GM12878 (cell line): ENCODE measurements around the gene TRIM56. TPM values are rescaled to one million over a fixed set of nuclear protein-coding genes. Genes with fewer than 3 reads are reported as not detected.

Source experiments
- ATAC-seq: fragments of 200-7000 bp; cut with Tn5 transposase; 3 replicates; pipeline ENCODE4 v1.9.1; 2020; ENCODE audit warnings: mild to moderate bottlenecking, moderate library complexity
- Bru-seq: library from RNA; stranded (reverse); fragments of 400-500 nt; gene quantifications from one replicate; lab custom pipeline; 2021; lab: Mats Ljungman, UMichigan
- BruChase-seq, 2 experiments: library from RNA; stranded (reverse); fragments of 400-500 nt; gene quantifications; one replicate each; lab custom pipeline; 2021; lab: Mats Ljungman, UMichigan
- BruUV-seq: library from RNA; stranded (reverse); fragments of 400-500 nt; replicated peaks from 2 replicates; lab custom pipeline; 2021; lab: Mats Ljungman, UMichigan
- CTCF ChIA-PET: fragments of 300-600 bp; sonication (Branson Sonifier 250); formaldehyde crosslinking; extraction: SDS; loops from one replicate; lab custom pipeline; 2021; ENCODE audit warnings: inconsistent platforms; lab: Yijun Ruan, JAX
- POLR2A ChIA-PET: fragments of 350-600 bp; formaldehyde crosslinking; extraction: SDS; loops from one replicate; lab custom pipeline; 2021; ENCODE audit warnings: inconsistent platforms; lab: Charles Lee
- RAD21 ChIA-PET: fragments of 300-600 bp; sonication (Branson Sonifier 250); formaldehyde crosslinking; loops from one replicate; lab custom pipeline; 2023; ENCODE audit warnings: antibody characterized with exemption; ENCODE audit not compliant: unreplicated experiment; lab: Charles Lee
- SMC1A ChIA-PET: fragments of 300-600 bp; sonication (Branson Sonifier 250); formaldehyde crosslinking; loops from one replicate; lab custom pipeline; 2023; ENCODE audit not compliant: unreplicated experiment, uncharacterized antibody; lab: Charles Lee
- DNase-seq: peaks from one replicate; pipeline ENCODE4 v3.0.0-alpha.2; 2011; ENCODE audit warnings: low read depth, low spot score
- FAIRE-seq: peaks from 3 replicates; lab custom pipeline; 2011; peaks lifted over from hg19 to GRCh38; lab: Jason Lieb, UNC
- H2AFZ ChIP-seq: 2 replicates; pipeline ENCODE4 v1.6.0; 2011; ENCODE audit warnings: low read depth, low read length, control low read depth; ENCODE audit not compliant: control insufficient read depth
- H3K27ac ChIP-seq: 2 replicates; pipeline ENCODE4 v1.5.1; 2011; ENCODE audit warnings: control low read depth; ENCODE audit not compliant: control insufficient read depth, insufficient read depth
- H3K27me3 ChIP-seq, 2 experiments: replicated peaks in 1 of 2; 2 replicates each; pipeline versions ENCODE4 v1.6.0 to v1.6.1; 2011; ENCODE audit warnings: low read length in 1 of 2; ENCODE audit not compliant: control insufficient read depth in 2 of 2, insufficient read depth in 2 of 2
- H3K36me3 ChIP-seq, 2 experiments: 2 replicates each; pipeline ENCODE4 v1.5.1; 2011; ENCODE audit warnings: low read length in 1 of 2; ENCODE audit not compliant: control insufficient read depth in 2 of 2, insufficient read depth in 2 of 2
- H3K4me1 ChIP-seq: 2 replicates; pipeline ENCODE4 v1.6.1; 2011; ENCODE audit warnings: mild to moderate bottlenecking, low read length, moderate library complexity, mixed read lengths; ENCODE audit not compliant: control insufficient read depth, insufficient read depth
- H3K4me2 ChIP-seq: 2 replicates; pipeline ENCODE4 v1.6.0; 2011; ENCODE audit warnings: control low read depth; ENCODE audit not compliant: control insufficient read depth, insufficient read depth
- H3K4me3 ChIP-seq: fragments of 200-600 bp; sonication (generic); 2 replicates; pipeline ENCODE4 v1.5.1; 2016
- H3K79me2 ChIP-seq: 2 replicates; pipeline ENCODE4 v1.6.0; 2011; ENCODE audit warnings: low read length; ENCODE audit not compliant: control insufficient read depth, insufficient read depth
- H3K9ac ChIP-seq: 2 replicates; pipeline ENCODE4 v1.8.0; 2011; ENCODE audit warnings: low read length, control low read depth, mixed read lengths; ENCODE audit not compliant: control insufficient read depth, insufficient read depth
- H3K9me3 ChIP-seq: replicated peaks from 3 replicates; pipeline ENCODE4 v1.5.1; 2011; ENCODE audit warnings: mild to moderate bottlenecking, low read length; ENCODE audit not compliant: control insufficient read depth, insufficient read depth
- H4K20me1 ChIP-seq: 2 replicates; pipeline ENCODE4 v1.6.0; 2011; ENCODE audit not compliant: control insufficient read depth, insufficient read depth
- CEBPB ChIP-seq, 2 experiments: fragments of 150-350 bp in 1 of 2; IDR thresholded peaks; 2 replicates each; pipeline ENCODE4 v1.6.1; 2012 to 2014; ENCODE audit warnings: low read depth in 2 of 2, low read length in 2 of 2, borderline replicate concordance in 1 of 2, inconsistent platforms in 1 of 2
- CREB1 ChIP-seq: IDR thresholded peaks from 2 replicates; pipeline ENCODE4 v1.6.1; 2012; ENCODE audit warnings: low read depth, mild to moderate bottlenecking, inconsistent platforms
- EP300 ChIP-seq, 2 experiments: fragments of 150-350 bp in 1 of 2; IDR thresholded peaks; 2 replicates each; pipeline ENCODE4 v1.6.1; 2011 to 2012; ENCODE audit warnings: low read depth in 2 of 2, low read length in 2 of 2, borderline replicate concordance in 1 of 2, improper control_type of control experiment in 1 of 2, inconsistent platforms in 1 of 2; ENCODE audit not compliant: control insufficient read depth in 1 of 2
- GATAD2B ChIP-seq: fragments of 450-650 bp; conservative IDR thresholded peaks from 2 replicates; pipeline ENCODE4 v1.6.1; 2017; ENCODE audit warnings: low read depth, mild to moderate bottlenecking, moderate library complexity
- IKZF1 ChIP-seq: fragments of 450-650 bp; conservative IDR thresholded peaks from 2 replicates; pipeline ENCODE4 v1.6.1; 2017; ENCODE audit warnings: antibody characterized with exemption, mild to moderate bottlenecking
- KAT2A ChIP-seq: conservative IDR thresholded peaks from 2 replicates; pipeline ENCODE4 v1.6.1; 2011; ENCODE audit warnings: low read depth, low read length; ENCODE audit not compliant: control insufficient read depth
- MEF2B ChIP-seq: fragments of 450-650 bp; IDR thresholded peaks from 2 replicates; pipeline ENCODE4 v1.6.1; 2018; ENCODE audit warnings: mild to moderate bottlenecking, moderate library complexity; ENCODE audit not compliant: partially characterized antibody, poor library complexity, severe bottlenecking
- MYC ChIP-seq: IDR thresholded peaks from 2 replicates; pipeline ENCODE4 v1.6.1; 2011; ENCODE audit warnings: mild to moderate bottlenecking, low read length, moderate library complexity, inconsistent platforms; ENCODE audit not compliant: insufficient read depth, insufficient replicate concordance, insufficient read length, severe bottlenecking
- POLR2AphosphoS5 ChIP-seq: IDR thresholded peaks from 2 replicates; pipeline ENCODE4 v1.6.1; 2011; ENCODE audit warnings: mild to moderate bottlenecking, low read length, inconsistent platforms
- RBBP5 ChIP-seq: fragments of 200-600 bp; sonication (generic); conservative IDR thresholded peaks from 2 replicates; pipeline ENCODE4 v1.6.1; 2016
- SIN3A ChIP-seq: IDR thresholded peaks from 2 replicates; pipeline ENCODE4 v1.6.1; 2012; ENCODE audit warnings: low read depth, low read length, improper control_type of control experiment
- TCF12 ChIP-seq: IDR thresholded peaks from 2 replicates; pipeline ENCODE4 v1.6.1; 2011; ENCODE audit warnings: low read depth, mild to moderate bottlenecking, low read length
- ZSCAN29 ChIP-seq: fragments of 450-650 bp; IDR thresholded peaks from 2 replicates; pipeline ENCODE4 v1.6.1; 2017; ENCODE audit warnings: mild to moderate bottlenecking, moderate library complexity
- WGBS: methylation state at CpG from one replicate; pipeline ENCODE4 v1.1.6; 2016; ENCODE audit warnings: low lambda C conversion rate; ENCODE audit not compliant: insufficient replicate concordance, insufficient coverage; ENCODE audit errors: missing lambda C conversion rate; 5-methylcytosine and 5-hydroxymethylcytosine counted together
- in situ Hi-C: fragments of 300-500 bp; cut with MboI; formaldehyde crosslinking; loops from 9 replicates; pipeline ENCODE4 v1.14.3; 2018; ENCODE audit warnings: mixed read lengths
- intact Hi-C: fragments of 100-400 bp; cut with micrococcal nuclease; formaldehyde crosslinking; loops from one replicate; pipeline ENCODE4 v1.14.2; 2022; ENCODE audit not compliant: unreplicated experiment
- long read RNA-seq, 2 experiments: library from polyadenylated mRNA; unstranded; transcript quantifications; one replicate each; pipeline ENCODE4 v2.0.0, GENCODE V29; 2019 to 2020
- polyA minus RNA-seq, 3 experiments: library from RNA; depleted of rRNA, polyadenylated mRNA; stranded (reverse); fragments of >200 nt; gene quantifications; 2 replicates each; pipeline ENCODE4 v1.2.3, GENCODE V29; 2011
- polyA plus RNA-seq, 11 experiments: library from polyadenylated mRNA; depleted of rRNA in 4 of 11; unstranded in 6 of 11; stranded (reverse) in 5 of 11; fragments of >200 nt; fragmentation: Nextera tagmentation in 4 of 11; fragmentation: Illumina TruSeq in 1 of 11; extraction: Ambion mirVana in 4 of 11; extraction: Trizol in 1 of 11; gene quantifications; 1 replicate in 1 of 11; 2 replicates in 10 of 11; pipeline versions ENCODE4 v1.2.1 to v1.2.3, GENCODE V29; 2011 to 2016; ENCODE audit warnings: inconsistent platforms in 2 of 11, missing spikeins in 2 of 11, low read depth in 1 of 11
- total RNA-seq, 4 experiments: library from RNA; depleted of rRNA in 3 of 4; stranded (reverse); fragments of >200 nt in 3 of 4; fragmentation: Illumina TruSeq in 1 of 4; extraction: Trizol in 1 of 4; gene quantifications; 2 replicates each; pipeline versions ENCODE4 v1.2.1 to v1.2.3, GENCODE V29; 2013 to 2021
- TF ChIP-seq, protein P1 (sequence below): fragments of 450-650 bp; IDR thresholded peaks from 2 replicates; pipeline ENCODE4 v1.6.1; 2016; ENCODE audit warnings: mild to moderate bottlenecking
- TF ChIP-seq, protein P2 (sequence below): IDR thresholded peaks from 2 replicates; pipeline ENCODE4 v1.6.1; 2012; ENCODE audit warnings: low read depth, low read length, improper control_type of control experiment

The TRIM56 gene
- total RNA-seq (2013; cell fraction: nucleolus; rRNA removed) = 63.4 and 67.9 TPM in 2 replicates
- total RNA-seq (2014; rRNA removed) (14.1 and 16.2 TPM in 2 replicates), total RNA-seq (2014; rRNA removed; fragmentation: Illumina TruSeq; extraction: Trizol) (12.3 and 12.7 TPM in 2 replicates), total RNA-seq (2021) (33.8 and 37.5 TPM in 2 replicates), polyA plus RNA-seq (2011; rRNA removed) (9.6 and 10.8 TPM in 2 replicates), polyA plus RNA-seq (2014; fragmentation: Illumina TruSeq; extraction: Trizol) (19.5 and 19.8 TPM in 2 replicates), polyA plus RNA-seq (2014; fragmentation: Nextera tagmentation; extraction: Ambion mirVana) (1 to 10 TPM; 3.2 to 8.3 TPM), polyA plus RNA-seq (2014; rRNA removed) (19.1 and 20.7 TPM in 2 replicates), polyA plus RNA-seq (2016; fragmentation: Nextera tagmentation; extraction: Ambion mirVana) (10 to 100 TPM; 10.3 to 10.8 TPM), polyA minus RNA-seq (2011; rRNA and poly(A)+ RNA removed) (23.3 and 43.7 TPM in 2 replicates), Bru-seq, nascent RNA (percentile 95 among the genes with signal in this experiment), BruChase-seq, experiment 1, labeled RNA remaining after a 6-hour chase (percentile 98 among the genes with signal in this experiment), BruChase-seq, experiment 2, labeled RNA remaining after a 2-hour chase (percentile 97 among the genes with signal in this experiment)
- 10.6 TPM for polyA plus RNA-seq (2011; ENCODE audit: low read depth)
- polyA plus RNA-seq (2011; cell fraction: cytosol; rRNA removed) = 7.9 and 8.0 TPM in 2 replicates
- 16.6 and 28.9 TPM in 2 replicates for polyA plus RNA-seq (2011; cell fraction: nucleus; rRNA removed)
- 17.9 and 29.2 TPM in 2 replicates for polyA plus RNA-seq (2012)
- 9.8 and 12.2 TPM in 2 replicates for polyA minus RNA-seq (2011; cell fraction: cytosol; rRNA and poly(A)+ RNA removed)
- 11.4 and 24.9 TPM in 2 replicates for polyA minus RNA-seq (2011; cell fraction: nucleus; rRNA and poly(A)+ RNA removed)
- long read RNA-seq, experiment 1, full-length matches to known transcripts = 2 of 6 reads
- long read RNA-seq, experiment 1, partial matches to known transcripts = 0 of 6 reads
- long read RNA-seq, experiment 1, other reads (novel, unspliced or antisense) = 4 of 6 reads
- long read RNA-seq, experiment 2, partial matches to known transcripts = 0 of 10 reads
- long read RNA-seq, experiment 2, other reads (novel, unspliced or antisense) = 10 of 10 reads

GRCh38 chr7:101085162-101085964 lies at the start of gene TRIM56:
TRIM56 (plus strand) TSS chr7:101085481; CDS start chr7:101087313, 1,832 bp downstream.
- TSS peak; percentile 55 for BruUV-seq
- ATAC-seq (peak; percentile 97), FAIRE-seq (peak; percentile 86), DNase-seq (peak; percentile 49)
- ChIA-PET SMC1A (interaction anchor here (0.8 to 1.7 kb wide), 10 partner anchors 11 to 233 kb away, joined by 3 to 9 read pairs (median 4); partner anchors contain the start of gene SLC12A9), CTCF (interaction anchor here (0.6 to 3.1 kb wide), 15 partner anchors 8 to 237 kb away, joined by 3 to 12 read pairs (median 4); partner anchors contain the start of genes FIS1, SERPINE1 and UFSP1), RAD21 (interaction anchor here (0.6 to 2.5 kb wide), 15 partner anchors 9 to 1214 kb away, joined by 3 to 15 read pairs (median 4); partner anchors contain the start of genes SERPINE1 and UFSP1), POLR2A (interaction anchor here (0.6 to 3.5 kb wide), 9 partner anchors 9 to 641 kb away, joined by 3 to 18 read pairs (median 4); partner anchors contain the start of genes PLOD3 and ZNHIT1)
- Histone ChIP-seq H3K27ac (peak within 1 kb of the TSS; percentile 100), H3K27me3 (no peaks in the 10 kb centered on the region), H2AFZ (peak within 1 kb of the TSS; percentile 84), H3K9ac (peak within 1 kb of the TSS; percentile 100), H4K20me1 (no peaks in the 10 kb centered on the region), H3K4me1 (peaks cover 14% of the 10 kb centered on the region), H3K79me2 (peaks cover 34% of the 10 kb centered on the region), H3K4me3 (peak within 1 kb of the TSS; percentile 96), H3K36me3 (peaks cover 7 to 11% of the 10 kb centered on the region in 2 experiments; a peak in 3 of 4 replicates), H3K4me2 (peak within 1 kb of the TSS; percentile 86), H3K9me3 (no peaks in the 10 kb centered on the region)
- intact Hi-C loops = loop anchor here (5.0 kb wide), 2 partner anchors 37 to 52 kb away; no protein-coding TSS in a partner anchor
- 0% methylated on average over 25 of the region's 26 CpGs for WGBS
- in situ Hi-C loops = no loop called here
- TF ChIP-seq EP300 (IDR thresholded peaks at IDR 0.05; ENCODE audit: borderline replicate concordance in 1 of 2, control insufficient read depth in 1 of 2, low read depth in 2 of 2, low read length in 2 of 2) = no peak
- TF ChIP-seq IKZF1 = peak; percentile 62
- TF ChIP-seq KAT2A = no peak
- peak; percentile 53; the same call in 1 of the 2 replicates for TF ChIP-seq TCF12
- TF ChIP-seq CEBPB (IDR thresholded peaks at IDR 0.05; ENCODE audit: borderline replicate concordance in 1 of 2, low read depth in 2 of 2, low read length in 2 of 2) = peak in 1 of 2 experiments; percentile 32; a peak in 1 of 4 replicates
- TF ChIP-seq ZSCAN29 = no peak
- TF ChIP-seq RBBP5 = no peak
- no peak for TF ChIP-seq SIN3A
- TF ChIP-seq POLR2AphosphoS5 = peak; percentile 49; the same call in 1 of the 2 replicates
- TF ChIP-seq MEF2B = peak; percentile 28
- TF ChIP-seq, protein P1, sequence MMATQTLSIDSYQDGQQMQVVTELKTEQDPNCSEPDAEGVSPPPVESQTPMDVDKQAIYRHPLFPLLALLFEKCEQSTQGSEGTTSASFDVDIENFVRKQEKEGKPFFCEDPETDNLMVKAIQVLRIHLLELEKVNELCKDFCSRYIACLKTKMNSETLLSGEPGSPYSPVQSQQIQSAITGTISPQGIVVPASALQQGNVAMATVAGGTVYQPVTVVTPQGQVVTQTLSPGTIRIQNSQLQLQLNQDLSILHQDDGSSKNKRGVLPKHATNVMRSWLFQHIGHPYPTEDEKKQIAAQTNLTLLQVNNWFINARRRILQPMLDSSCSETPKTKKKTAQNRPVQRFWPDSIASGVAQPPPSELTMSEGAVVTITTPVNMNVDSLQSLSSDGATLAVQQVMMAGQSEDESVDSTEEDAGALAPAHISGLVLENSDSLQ = peak; percentile 70
- peak; percentile 48; the same call in 1 of the 2 replicates for TF ChIP-seq GATAD2B
- TF ChIP-seq CREB1 = peak; percentile 20; the same call in 1 of the 2 replicates
- no peak for TF ChIP-seq MYC
- TF ChIP-seq, protein P2, sequence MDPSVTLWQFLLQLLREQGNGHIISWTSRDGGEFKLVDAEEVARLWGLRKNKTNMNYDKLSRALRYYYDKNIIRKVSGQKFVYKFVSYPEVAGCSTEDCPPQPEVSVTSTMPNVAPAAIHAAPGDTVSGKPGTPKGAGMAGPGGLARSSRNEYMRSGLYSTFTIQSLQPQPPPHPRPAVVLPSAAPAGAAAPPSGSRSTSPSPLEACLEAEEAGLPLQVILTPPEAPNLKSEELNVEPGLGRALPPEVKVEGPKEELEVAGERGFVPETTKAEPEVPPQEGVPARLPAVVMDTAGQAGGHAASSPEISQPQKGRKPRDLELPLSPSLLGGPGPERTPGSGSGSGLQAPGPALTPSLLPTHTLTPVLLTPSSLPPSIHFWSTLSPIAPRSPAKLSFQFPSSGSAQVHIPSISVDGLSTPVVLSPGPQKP = peak; percentile 54; the same call in 1 of the 2 replicates
